Mononuclear cell (primary cell): ENCODE measurements around the gene TMCC1. TPM values are rescaled to one million over a fixed set of nuclear protein-coding genes. Genes with fewer than 3 reads are reported as not detected.
"Not testable (repeated sequence)": the region's sequence is repeated elsewhere in the genome, so short reads cannot be mapped to it uniquely, and the experiment has no call there.

Source experiments
- H3K27me3 ChIP-seq: 2 replicates; pipeline ENCODE4 v1.6.0; 2011; ENCODE audit warnings: low read length, control low read depth; ENCODE audit not compliant: insufficient read depth
- H3K4me1 ChIP-seq: 2 replicates; pipeline ENCODE4 v1.5.1; 2011; ENCODE audit warnings: mild to moderate bottlenecking, low read length, control low read depth; ENCODE audit not compliant: insufficient read depth
- H3K4me3 ChIP-seq: 2 replicates; pipeline ENCODE4 v1.5.1; 2011; ENCODE audit warnings: mild to moderate bottlenecking, low read length, moderate library complexity
- H3K9me3 ChIP-seq: 2 replicates; pipeline ENCODE4 v1.5.1; 2011; ENCODE audit warnings: low read depth, mild to moderate bottlenecking, control low read depth, low read length
- total RNA-seq: library from RNA; depleted of rRNA; stranded (reverse); fragments of >200 nt; gene quantifications from one replicate; pipeline ENCODE4 v1.2.3, GENCODE V29; 2012

The TMCC1 gene
- total RNA-seq, 1 donor: 17.1 TPM

- no peak overlapping the region for H3K4me3 ChIP-seq
- H3K9me3 ChIP-seq: no peaks in the 10 kb centered on the region
- H3K27me3 ChIP-seq: peaks cover 3% of the 10 kb centered on the region
- H3K4me1 ChIP-seq: peaks cover 53% of the 10 kb centered on the region
Measured at GRCh38 chr3:129612534-129613366, 280.8 kb downstream of the TMCC1 start.

- Histone ChIP-seq H3K9me3 (no peaks in the 10 kb centered on the region), H3K27me3 (peaks cover 3% of the 10 kb centered on the region), H3K4me1 (peaks cover 53% of the 10 kb centered on the region), H3K4me3 (no peak overlapping the region)
Measured at GRCh38 chr3:129611812-129612533, 281.5 kb downstream of the TMCC1 start.

GRCh38 chr3:129611446-129611800 is 282.1 kb downstream of the TMCC1 start:
- Histone ChIP-seq H3K4me1 (peaks cover 49% of the 10 kb centered on the region), H3K4me3 (no peak overlapping the region), H3K27me3 (peaks cover 3% of the 10 kb centered on the region), H3K9me3 (no peaks in the 10 kb centered on the region)

- not testable (repeated sequence) for H3K27me3 ChIP-seq, H3K9me3 ChIP-seq, H3K4me3 ChIP-seq
- peaks cover 47% of the 10 kb centered on the region for H3K4me1 ChIP-seq
Measured at GRCh38 chr3:129610794-129611445, 282.6 kb downstream of the TMCC1 start.

- peaks cover 3% of the 10 kb centered on the region for H3K27me3 ChIP-seq
- no peak overlapping the region for H3K4me3 ChIP-seq
- H3K4me1 ChIP-seq: peaks cover 47% of the 10 kb centered on the region
- H3K9me3 ChIP-seq: no peaks in the 10 kb centered on the region
Measured at GRCh38 chr3:129610276-129610675, 283.2 kb downstream of the TMCC1 start.

- H3K27me3 ChIP-seq: peaks cover 5% of the 10 kb centered on the region
- no peak overlapping the region for H3K4me3 ChIP-seq
- no peaks in the 10 kb centered on the region for H3K9me3 ChIP-seq
- peaks cover 46% of the 10 kb centered on the region for H3K4me1 ChIP-seq
Measured at GRCh38 chr3:129609591-129610182, 283.8 kb downstream of the TMCC1 start.

GRCh38 chr3:129608936-129609590 is 284.4 kb downstream of the TMCC1 start:
- Histone ChIP-seq H3K9me3 (no peaks in the 10 kb centered on the region), H3K4me3 (no peak overlapping the region), H3K4me1 (peaks cover 46% of the 10 kb centered on the region), H3K27me3 (peaks cover 7% of the 10 kb centered on the region)

- Histone ChIP-seq H3K4me1 (peaks cover 53% of the 10 kb centered on the region), H3K4me3 (no peak overlapping the region), H3K9me3 (no peaks in the 10 kb centered on the region), H3K27me3 (peaks cover 7% of the 10 kb centered on the region)
Measured at GRCh38 chr3:129608087-129608935, 285.2 kb downstream of the TMCC1 start.

GRCh38 chr3:129607391-129608068 is 286.0 kb downstream of the TMCC1 start:
- Histone ChIP-seq H3K27me3 (peaks cover 7% of the 10 kb centered on the region), H3K4me3 (peak overlapping the region; percentile 30), H3K9me3 (no peaks in the 10 kb centered on the region), H3K4me1 (peaks cover 61% of the 10 kb centered on the region)

- Histone ChIP-seq H3K27me3 (peaks cover 7% of the 10 kb centered on the region), H3K9me3 (no peaks in the 10 kb centered on the region), H3K4me3 (peak within 1 kb of the TSS; percentile 38), H3K4me1 (peaks cover 63% of the 10 kb centered on the region)
Measured at GRCh38 chr3:129606636-129607390, 286.7 kb downstream of the TMCC1 start, which contains the start of gene PLXND1. Gene PLXND1 (minus strand): TSS chr3:129606676. CDS start chr3:129606639, 37 bp downstream.

- H3K4me1 ChIP-seq: peaks cover 63% of the 10 kb centered on the region
- peak overlapping the region; percentile 38 for H3K4me3 ChIP-seq
- no peaks in the 10 kb centered on the region for H3K9me3 ChIP-seq
- H3K27me3 ChIP-seq: peaks cover 7% of the 10 kb centered on the region
Measured at GRCh38 chr3:129605922-129606635, 287.4 kb downstream of the TMCC1 start.

GRCh38 chr3:129605203-129605921 is 288.1 kb downstream of the TMCC1 start:
- peak overlapping the region; percentile 38 for H3K4me3 ChIP-seq

More at GRCh38 chr3:129605203-129605921, 288.1 kb downstream of the TMCC1 start:
- peaks cover 7% of the 10 kb centered on the region for H3K27me3 ChIP-seq
- peaks cover 70% of the 10 kb centered on the region for H3K4me1 ChIP-seq
- H3K9me3 ChIP-seq: no peaks in the 10 kb centered on the region
